ENCODE results near the gene RUNX2.

RUNX2 gene

DNA sequence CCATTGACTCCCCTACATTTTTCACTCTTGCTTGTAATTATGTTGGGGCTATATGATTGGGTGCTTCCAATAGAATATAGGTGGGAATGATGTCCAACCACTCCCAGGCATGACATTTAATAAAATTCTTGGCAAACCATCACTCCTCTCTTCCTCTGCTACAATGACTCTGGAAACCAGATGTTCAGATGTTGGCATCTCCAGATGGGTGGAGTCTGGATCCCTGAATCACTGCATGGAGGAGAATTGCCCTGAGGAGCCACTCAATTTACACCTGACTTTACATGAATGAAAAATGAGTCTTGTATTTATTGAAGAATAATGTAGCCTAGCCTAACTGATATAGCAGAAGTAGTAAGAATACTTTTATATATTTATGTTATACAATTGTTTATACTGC lies 356.3 kb downstream of the RUNX2 start:
- no peak for DNase-seq (ENCODE audit: low spot score)
- TF ChIP-seq, protein P1, sequence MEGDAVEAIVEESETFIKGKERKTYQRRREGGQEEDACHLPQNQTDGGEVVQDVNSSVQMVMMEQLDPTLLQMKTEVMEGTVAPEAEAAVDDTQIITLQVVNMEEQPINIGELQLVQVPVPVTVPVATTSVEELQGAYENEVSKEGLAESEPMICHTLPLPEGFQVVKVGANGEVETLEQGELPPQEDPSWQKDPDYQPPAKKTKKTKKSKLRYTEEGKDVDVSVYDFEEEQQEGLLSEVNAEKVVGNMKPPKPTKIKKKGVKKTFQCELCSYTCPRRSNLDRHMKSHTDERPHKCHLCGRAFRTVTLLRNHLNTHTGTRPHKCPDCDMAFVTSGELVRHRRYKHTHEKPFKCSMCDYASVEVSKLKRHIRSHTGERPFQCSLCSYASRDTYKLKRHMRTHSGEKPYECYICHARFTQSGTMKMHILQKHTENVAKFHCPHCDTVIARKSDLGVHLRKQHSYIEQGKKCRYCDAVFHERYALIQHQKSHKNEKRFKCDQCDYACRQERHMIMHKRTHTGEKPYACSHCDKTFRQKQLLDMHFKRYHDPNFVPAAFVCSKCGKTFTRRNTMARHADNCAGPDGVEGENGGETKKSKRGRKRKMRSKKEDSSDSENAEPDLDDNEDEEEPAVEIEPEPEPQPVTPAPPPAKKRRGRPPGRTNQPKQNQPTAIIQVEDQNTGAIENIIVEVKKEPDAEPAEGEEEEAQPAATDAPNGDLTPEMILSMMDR (IDR thresholded peaks at IDR 0.05; ENCODE audit: extremely low read depth, missing control alignments), result no peak

DNA sequence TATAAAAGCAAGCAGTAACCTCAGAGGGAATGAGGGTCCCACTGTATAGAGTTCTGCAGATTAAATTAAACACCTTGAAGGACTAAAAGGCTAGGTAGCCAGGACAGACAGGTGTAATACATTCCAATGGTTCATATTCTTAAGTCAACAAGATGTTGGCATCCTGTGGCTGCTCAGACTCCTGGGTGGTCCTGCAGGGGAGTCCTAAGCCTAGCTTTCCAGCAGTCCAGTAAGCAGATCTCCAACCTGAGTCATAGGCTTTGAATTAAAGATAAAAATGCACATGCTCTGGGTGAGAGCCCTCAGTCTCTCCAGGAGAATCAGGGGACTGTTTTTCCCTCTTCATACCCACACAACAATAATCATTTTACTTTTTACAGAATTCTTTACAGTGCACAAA lies 356.9 kb downstream of the RUNX2 start:
- TF ChIP-seq, protein P1 (IDR thresholded peaks at IDR 0.05; ENCODE audit: extremely low read depth, missing control alignments), result no peak
- DNase-seq (ENCODE audit: low spot score), result no peak

DNA sequence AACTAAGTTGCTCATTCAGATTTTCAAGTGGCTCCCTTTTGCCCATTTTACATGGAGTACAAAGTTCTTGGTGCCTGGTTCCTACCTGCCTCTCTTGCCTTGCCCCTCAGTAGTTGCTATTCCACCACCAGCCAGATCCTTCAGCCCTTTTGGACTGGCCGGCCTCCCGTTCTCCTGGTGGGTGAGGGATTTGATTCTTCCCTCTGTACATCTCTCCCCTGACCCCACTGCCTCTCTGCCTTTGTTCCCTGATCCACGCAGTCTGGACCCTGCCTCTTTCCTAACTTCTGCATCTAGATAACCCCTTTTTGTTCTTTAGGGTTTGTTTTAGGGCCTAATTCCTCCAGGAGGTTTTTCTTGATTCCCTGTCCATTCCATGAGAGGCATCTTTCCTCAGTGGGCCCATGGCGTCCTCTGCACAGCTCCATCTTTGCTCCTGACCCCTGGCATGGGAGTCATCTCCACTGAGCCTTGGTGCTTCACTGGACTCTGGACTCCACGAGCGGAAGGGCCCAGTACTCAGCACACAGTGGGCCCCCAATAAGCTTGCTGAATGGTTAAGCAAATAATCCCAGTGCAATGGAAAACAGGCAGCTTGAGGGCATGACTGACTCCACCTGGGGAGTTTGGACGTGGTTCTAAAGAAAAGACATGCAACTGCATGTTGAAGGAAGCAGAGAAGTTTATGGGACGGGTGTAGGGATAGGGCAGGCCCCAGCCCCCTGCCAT lies 358.9 kb downstream of the RUNX2 start:
- TF ChIP-seq, protein P1 (IDR thresholded peaks at IDR 0.05; ENCODE audit: extremely low read depth, missing control alignments), result no peak
- DNase-seq (ENCODE audit: low spot score), result no peak

DNA sequence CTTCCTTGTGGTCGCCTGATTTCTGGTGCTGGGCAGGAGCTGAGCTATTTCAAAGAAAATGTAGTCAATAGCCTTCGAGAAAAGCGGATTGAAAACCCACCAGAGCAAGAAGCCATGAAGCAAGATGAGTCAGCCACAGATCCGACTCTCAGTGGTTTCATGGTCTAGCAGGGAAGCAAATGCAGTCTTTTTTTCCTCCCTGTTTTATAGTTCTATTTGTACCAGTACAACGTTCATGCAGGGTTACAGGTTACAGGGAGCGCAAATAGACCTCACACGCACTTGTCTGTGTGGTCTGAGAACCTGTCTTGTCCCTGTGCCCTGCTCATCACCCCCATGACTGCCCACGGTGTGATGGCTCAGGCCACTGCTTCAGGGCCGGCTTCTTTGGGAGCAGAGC lies 359.4 kb downstream of the RUNX2 start:
- DNase-seq (ENCODE audit: low spot score), result no peak
- TF ChIP-seq, protein P1 (IDR thresholded peaks at IDR 0.05; ENCODE audit: extremely low read depth, missing control alignments), result no peak

DNA sequence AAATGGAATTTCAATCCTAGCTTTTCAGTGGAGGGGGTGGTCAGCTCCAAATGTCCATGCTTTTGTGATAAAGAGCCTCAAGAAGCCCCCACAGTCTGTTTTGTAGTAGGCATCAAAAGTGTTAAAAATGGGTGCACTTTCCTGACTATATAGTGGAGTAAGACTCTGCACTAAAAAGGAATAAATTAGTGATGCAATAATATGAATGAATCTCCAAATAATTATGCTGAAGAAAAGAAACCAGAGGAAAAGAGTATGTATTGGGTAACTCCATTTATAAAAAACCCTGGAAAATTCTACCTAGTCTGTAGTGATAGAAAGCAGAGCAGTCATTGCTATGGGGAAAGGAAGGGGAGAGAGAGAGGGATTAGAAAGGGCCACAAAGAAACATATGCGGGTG lies 360.1 kb downstream of the RUNX2 start:
- DNase-seq (ENCODE audit: low spot score), result no peak
- TF ChIP-seq, protein P1 (IDR thresholded peaks at IDR 0.05; ENCODE audit: extremely low read depth, missing control alignments), result no peak

DNA sequence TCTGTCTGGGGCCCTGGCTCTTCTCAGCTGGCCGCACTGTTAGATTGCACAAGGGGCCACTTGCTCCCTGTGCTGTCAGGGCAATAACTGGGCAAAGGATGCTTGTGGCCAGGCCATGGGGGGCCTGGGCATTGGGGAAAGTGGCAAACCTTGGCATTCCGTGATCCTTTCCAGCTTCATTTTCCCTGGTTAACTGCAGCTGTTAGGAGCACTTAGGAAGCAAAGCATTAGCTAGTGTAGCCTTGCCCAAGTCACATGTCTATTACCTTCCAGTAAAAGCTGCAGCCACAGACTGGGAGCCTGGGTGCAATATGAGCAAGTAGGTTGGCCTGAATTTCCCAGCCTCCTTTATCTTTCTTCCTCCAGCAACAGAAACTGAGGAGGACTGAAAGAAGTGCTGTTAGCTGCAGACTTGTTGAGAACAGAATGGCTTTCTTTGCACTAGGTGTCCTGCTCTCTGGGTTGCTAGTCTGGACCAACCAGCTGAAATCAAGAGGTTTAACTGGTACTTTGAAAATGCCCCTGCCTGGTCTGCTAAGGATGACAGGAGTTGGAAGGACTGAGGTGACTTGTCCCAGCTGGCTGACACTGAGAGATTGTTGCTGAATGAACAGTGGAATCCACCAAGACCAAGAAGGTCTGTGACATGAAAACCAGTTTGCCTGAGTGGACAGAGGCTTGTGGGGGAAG lies 361.9 kb downstream of the RUNX2 start:
- TF ChIP-seq, protein P1 (IDR thresholded peaks at IDR 0.05; ENCODE audit: extremely low read depth, missing control alignments), result no peak
- DNase-seq (ENCODE audit: low spot score), result no peak

DNA sequence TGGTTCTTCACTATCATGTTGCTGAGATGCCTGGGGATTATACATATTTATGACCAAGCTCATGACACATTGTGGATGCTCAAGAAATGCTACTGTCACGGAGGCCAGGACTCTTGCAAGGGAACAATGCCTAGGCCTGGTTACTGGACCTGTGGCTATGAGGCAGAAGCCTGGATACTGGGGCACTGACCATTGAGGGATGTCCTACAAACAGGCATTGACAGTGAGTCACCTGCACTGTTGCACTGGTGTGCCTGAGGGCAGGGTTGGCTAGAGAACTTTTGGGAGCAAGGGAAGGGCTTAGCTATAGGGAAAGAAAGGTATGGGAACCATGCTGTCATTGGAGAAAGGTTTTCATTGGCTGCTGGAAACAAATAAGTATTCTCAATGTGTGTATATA lies 362.7 kb downstream of the RUNX2 start:
- TF ChIP-seq, protein P1 (IDR thresholded peaks at IDR 0.05; ENCODE audit: extremely low read depth, missing control alignments), result no peak
- DNase-seq (ENCODE audit: low spot score), result no peak
